OCI-LY1 (cell line): Measurements from ENCODE around the gene CIDEB.

ENCODE experiments used
- H2AFZ ChIP-seq: fragments of 200-600 bp; sonication (generic), shearing (Covaris generic); 2 replicates; pipeline ENCODE4 v1.6.0; 2014; ENCODE audit warnings: antibody characterized with exemption, mild to moderate bottlenecking, low read length
- H3F3A ChIP-seq: fragments of 200-600 bp; sonication (generic), shearing (Covaris generic); 2 replicates; pipeline ENCODE4 v1.6.0; 2014; ENCODE audit warnings: mild to moderate bottlenecking, antibody characterized with exemption, low read length, moderate library complexity; ENCODE audit not compliant: insufficient read depth
- H3K27ac ChIP-seq: fragments of 200-600 bp; sonication (generic); 2 replicates; pipeline ENCODE4 v1.5.1; 2014; ENCODE audit warnings: low read length, mixed run types, mild to moderate bottlenecking, low read depth; ENCODE audit not compliant: poor library complexity, severe bottlenecking
- H3K27me3 ChIP-seq: fragments of 200-600 bp; sonication (generic); 2 replicates; pipeline ENCODE4 v1.6.0; 2014; ENCODE audit warnings: antibody characterized with exemption, mild to moderate bottlenecking, low read length, moderate library complexity; ENCODE audit not compliant: insufficient read depth
- H3K36me3 ChIP-seq: fragments of 200-600 bp; sonication (generic); 2 replicates; pipeline ENCODE4 v1.6.1; 2014; ENCODE audit warnings: mild to moderate bottlenecking, antibody characterized with exemption, low read length, moderate library complexity, mixed read lengths; ENCODE audit not compliant: insufficient read depth
- H3K4me1 ChIP-seq: fragments of 200-600 bp; sonication (generic); 2 replicates; pipeline ENCODE4 v1.5.1; 2014; ENCODE audit warnings: mild to moderate bottlenecking, low read length, moderate library complexity; ENCODE audit not compliant: insufficient read depth, severe bottlenecking
- H3K4me2 ChIP-seq: fragments of 200-600 bp; sonication (generic), shearing (Covaris generic); 2 replicates; pipeline ENCODE4 v1.6.1; 2014; ENCODE audit warnings: low read length
- H3K4me3 ChIP-seq: fragments of 200-600 bp; sonication (generic); 2 replicates; pipeline ENCODE4 v1.5.1; 2014; ENCODE audit warnings: low read length, low read depth, mild to moderate bottlenecking, mixed read lengths; ENCODE audit not compliant: poor library complexity, severe bottlenecking
- H3K79me2 ChIP-seq: fragments of 200-600 bp; shearing (Covaris generic); 2 replicates; pipeline ENCODE4 v1.6.1; 2016; ENCODE audit warnings: mixed run types, low read length, mixed read lengths; ENCODE audit not compliant: insufficient read depth
- H3K9ac ChIP-seq: fragments of 200-600 bp; sonication (generic), shearing (Covaris generic); 2 replicates; pipeline ENCODE4 v1.6.1; 2014; ENCODE audit warnings: mild to moderate bottlenecking, low read length, mixed read lengths
- H3K9me2 ChIP-seq: fragments of 200-600 bp; sonication (generic), shearing (Covaris generic); 2 replicates; pipeline ENCODE4 v1.6.1; 2014; ENCODE audit warnings: low read depth, mild to moderate bottlenecking, low read length, mixed read lengths
- H3K9me3 ChIP-seq: fragments of 200-600 bp; shearing (Covaris generic); 2 replicates; pipeline ENCODE4 v1.6.1; 2014; ENCODE audit warnings: low read length, mixed read lengths
- H4K20me1 ChIP-seq: fragments of 200-600 bp; sonication (generic), shearing (Covaris generic); 2 replicates; pipeline ENCODE4 v1.6.0; 2016; ENCODE audit warnings: mild to moderate bottlenecking, low read length; ENCODE audit not compliant: insufficient read depth
- CTCF ChIP-seq: fragments of 200-600 bp; sonication (generic), shearing (Covaris generic); IDR thresholded peaks from 2 replicates; pipeline ENCODE4 v1.5.1; 2017; ENCODE audit warnings: mild to moderate bottlenecking, antibody characterized with exemption, low read length, moderate library complexity, mixed read lengths
- EZH2 ChIP-seq: fragments of 200-600 bp; sonication (generic), shearing (Covaris generic); IDR thresholded peaks from 2 replicates; pipeline ENCODE4 v1.8.0; 2017; ENCODE audit warnings: borderline replicate concordance, mixed run types, mild to moderate bottlenecking, antibody characterized with exemption, low read length, moderate library complexity, mixed read lengths

Gene CIDEB

GRCh38 chr14:24342889-24343288, 35.1 kb upstream of the CIDEB start:
- Histone ChIP-seq H3K9me2 (no peaks in the 10 kb centered on the region), H3K4me3 (no peak overlapping the region), H3K9ac (no peak overlapping the region), H3K79me2 (no peaks in the 10 kb centered on the region), H3K4me2 (no peak overlapping the region), H3K27ac (no peak overlapping the region), H3K36me3 (peaks cover 5% of the 10 kb centered on the region; the same call in 1 of the 2 replicates), H2AFZ (no peak overlapping the region), H3K27me3 (no peaks in the 10 kb centered on the region), H3K9me3 (no peaks in the 10 kb centered on the region), H3F3A (no peaks in the 10 kb centered on the region), H3K4me1 (peaks cover 15% of the 10 kb centered on the region), H4K20me1 (no peaks in the 10 kb centered on the region)
- no peak for TF ChIP-seq CTCF
- no peak for TF ChIP-seq EZH2

GRCh38 chr14:24340606-24341005, 32.8 kb upstream of the CIDEB start:
- Histone ChIP-seq H3K4me2 (no peak overlapping the region), H3K79me2 (no peaks in the 10 kb centered on the region), H3K4me3 (no peak overlapping the region), H2AFZ (no peak overlapping the region), H3K27me3 (no peaks in the 10 kb centered on the region), H3F3A (no peaks in the 10 kb centered on the region), H3K27ac (no peak overlapping the region), H4K20me1 (no peaks in the 10 kb centered on the region), H3K36me3 (peaks cover 19% of the 10 kb centered on the region; the same call in 1 of the 2 replicates), H3K9ac (no peak overlapping the region), H3K9me2 (no peaks in the 10 kb centered on the region), H3K4me1 (peaks cover 15% of the 10 kb centered on the region), H3K9me3 (no peaks in the 10 kb centered on the region)
- TF ChIP-seq CTCF (no peak), EZH2 (no peak)

- peaks cover 15% of the 10 kb centered on the region for H3K4me1 ChIP-seq
- H4K20me1 ChIP-seq: no peaks in the 10 kb centered on the region
- H3K36me3 ChIP-seq: peaks cover 19% of the 10 kb centered on the region; the same call in 1 of the 2 replicates
- H3F3A ChIP-seq: no peaks in the 10 kb centered on the region
- peak within 1 kb of the TSS; percentile 70 for H3K4me2 ChIP-seq
- peak within 1 kb of the TSS; percentile 65 for H3K9ac ChIP-seq
- H3K27me3 ChIP-seq: no peaks in the 10 kb centered on the region
- H2AFZ ChIP-seq: peak within 1 kb of the TSS; percentile 60; the same call in 1 of the 2 replicates
- no peaks in the 10 kb centered on the region for H3K9me2 ChIP-seq
- no peaks in the 10 kb centered on the region for H3K9me3 ChIP-seq
- no peak within 1 kb of the TSS for H3K27ac ChIP-seq
- TF ChIP-seq CTCF: no peak
- TF ChIP-seq EZH2: no peak
- H3K79me2 ChIP-seq: no peaks in the 10 kb centered on the region
- peak within 1 kb of the TSS; percentile 65 for H3K4me3 ChIP-seq
Observed at GRCh38 chr14:24339284-24340151, 31.7 kb upstream of the CIDEB start, which contains the start of gene RIPK3. Gene RIPK3, minus strand, starts transcription at chr14:24339991. Its CDS starts 165 bp downstream, at chr14:24339826.
